GM10248 (cell line): ENCODE data around the gene STK32A.

Experiments
- CTCF ChIA-PET: fragments of 300-600 bp; sonication (Branson Sonifier 250); formaldehyde crosslinking; extraction: SDS; loops from one replicate; lab custom pipeline; 2021; ENCODE audit warnings: antibody characterized with exemption; lab: Yijun Ruan, JAX
- POLR2A ChIA-PET: fragments of 350-650 bp; sonication (Branson Sonifier 250); formaldehyde crosslinking; extraction: SDS; loops from one replicate; lab custom pipeline; 2020; ENCODE audit warnings: antibody characterized with exemption; lab: Yijun Ruan, JAX
- DNase-seq: peaks from one replicate; pipeline ENCODE4 v3.0.0; 2012; ENCODE audit errors: extremely low spot score
- CTCF ChIP-seq: IDR thresholded peaks from 2 replicates; pipeline ENCODE4 v1.5.1; 2012; ENCODE audit warnings: mild to moderate bottlenecking, low read depth; ENCODE audit errors: extremely low read depth, missing control alignments, control extremely low read depth

STK32A gene

GRCh38 chr5:147193123-147193522, 41.7 kb upstream of the STK32A start:
- DNase-seq = no peak
- CTCF ChIA-PET = interaction anchor here (1.1 kb wide), 1 partner anchor 660 kb away, joined by 4 read pairs; no protein-coding TSS in a partner anchor
- POLR2A ChIA-PET = no interaction called here
- TF ChIP-seq CTCF = no peak

GRCh38 chr5:147200004-147200403, 34.8 kb upstream of the STK32A start:
- TF ChIP-seq CTCF = no peak
- ChIA-PET CTCF (interaction anchor here (1.5 kb wide), 1 partner anchor 658 kb away, joined by 3 read pairs; no protein-coding TSS in a partner anchor), POLR2A (no interaction called here)
- no peak for DNase-seq

GRCh38 chr5:147203213-147203612, 31.6 kb upstream of the STK32A start:
- no peak for TF ChIP-seq CTCF
- DNase-seq = no peak
- POLR2A ChIA-PET = no interaction called here
- CTCF ChIA-PET = no interaction called here

- TF ChIP-seq CTCF = no peak
- ChIA-PET POLR2A (no interaction called here), CTCF (interaction anchor here (1.1 kb wide), 1 partner anchor 16 kb away, joined by 6 read pairs; no protein-coding TSS in a partner anchor)
- DNase-seq = no peak
Observed at GRCh38 chr5:147204576-147204975, 30.2 kb upstream of the STK32A start.

- ChIA-PET CTCF (no interaction called here), POLR2A (no interaction called here)
- no peak for DNase-seq
- TF ChIP-seq CTCF = no peak
Observed at GRCh38 chr5:147208134-147208533, 26.7 kb upstream of the STK32A start.

GRCh38 chr5:147216552-147217154, 18.2 kb upstream of the STK32A start:
- POLR2A ChIA-PET = no interaction called here

More at GRCh38 chr5:147216552-147217154, 18.2 kb upstream of the STK32A start:
- no peak for DNase-seq
- TF ChIP-seq CTCF = no peak
- CTCF ChIA-PET = interaction anchor here (0.9 to 2.3 kb wide), 3 partner anchors 8 to 49 kb away, joined by 3 to 8 read pairs (median 3); no protein-coding TSS in a partner anchor
